ENCODE results near the gene ATRN. TPM values are rescaled to one million over a fixed set of nuclear protein-coding genes. Genes with fewer than 3 reads are reported as not detected.

The ATRN gene
- total and polyA plus RNA-seq, 4 donors = 4.2 to 38.5 (median 21.2) TPM

GRCh38 chr20:3622406-3622805 is 151.6 kb downstream of the ATRN start:
- H3K9ac ChIP-seq (ENCODE audit: insufficient read depth in 1 of 2, low read length in 2 of 2) = no peak overlapping the region
- H3K27me3 ChIP-seq (ENCODE audit: control insufficient read depth in 3 of 3, insufficient read depth in 3 of 3, low read length in 2 of 3) = no peaks in the 10 kb centered on the region
- 88 to 93% methylated on average over 4 of the region's 4 CpGs for WGBS, 2 donors
- no peak for DNase-seq
- H3K36me3 ChIP-seq (ENCODE audit: control insufficient read depth in 4 of 4, insufficient read depth in 4 of 4, low read length in 4 of 4) = peaks cover 0 to 10% (median 3%) of the 10 kb centered on the region in 4 donors
- ATAC-seq (ENCODE audit: insufficient read depth, low FRiP score) = no peak
- no peak overlapping the region for H3K4me3 ChIP-seq
- peaks cover 0 to 6% (median 0%) of the 10 kb centered on the region in 5 donors for H3K4me1 ChIP-seq (ENCODE audit: control insufficient read depth in 5 of 5, insufficient read depth in 5 of 5, low read length in 5 of 5)
- H3K27ac ChIP-seq (ENCODE audit: low read depth in 1 of 2, low read length in 1 of 2) = no peak overlapping the region
- H3K9me3 ChIP-seq (ENCODE audit: control insufficient read depth in 4 of 4, insufficient read depth in 3 of 4, low read length in 3 of 4) = no peaks in the 10 kb centered on the region
- no peak for TF ChIP-seq CTCF (IDR thresholded peaks at IDR 0.05; ENCODE audit: control extremely low read depth, extremely low read depth)

GRCh38 chr20:3627476-3627875 is 156.7 kb downstream of the ATRN start:
- Histone ChIP-seq H3K9ac (ENCODE audit: insufficient read depth in 1 of 2, low read length in 2 of 2) (no peak overlapping the region), H3K36me3 (ENCODE audit: control insufficient read depth in 4 of 4, insufficient read depth in 4 of 4, low read length in 4 of 4) (peaks cover 0 to 8% (median 4%) of the 10 kb centered on the region in 4 donors), H3K4me3 (no peak overlapping the region), H3K9me3 (ENCODE audit: control insufficient read depth in 4 of 4, insufficient read depth in 3 of 4, low read length in 3 of 4) (no peaks in the 10 kb centered on the region), H3K4me1 (ENCODE audit: control insufficient read depth in 5 of 5, insufficient read depth in 5 of 5, low read length in 5 of 5) (peaks cover 0 to 2% (median 0%) of the 10 kb centered on the region in 5 donors), H3K27ac (ENCODE audit: low read depth in 1 of 2, low read length in 1 of 2) (no peak overlapping the region), H3K27me3 (ENCODE audit: control insufficient read depth in 3 of 3, insufficient read depth in 3 of 3, low read length in 2 of 3) (no peaks in the 10 kb centered on the region)
- no peak for TF ChIP-seq CTCF (IDR thresholded peaks at IDR 0.05; ENCODE audit: control extremely low read depth, extremely low read depth)
- WGBS, 2 donors = 89 to 95% methylated on average over 2 of the region's 2 CpGs
- DNase-seq = no peak
- ATAC-seq (ENCODE audit: insufficient read depth, low FRiP score) = no peak

- Histone ChIP-seq H3K27me3 (ENCODE audit: control insufficient read depth in 3 of 3, insufficient read depth in 3 of 3, low read length in 2 of 3) (no peaks in the 10 kb centered on the region), H3K9ac (ENCODE audit: insufficient read depth in 1 of 2, low read length in 2 of 2) (no peak overlapping the region), H3K4me3 (no peak overlapping the region), H3K36me3 (ENCODE audit: control insufficient read depth in 4 of 4, insufficient read depth in 4 of 4, low read length in 4 of 4) (peaks cover 0 to 8% (median 6%) of the 10 kb centered on the region in 4 donors), H3K9me3 (ENCODE audit: control insufficient read depth in 4 of 4, insufficient read depth in 3 of 4, low read length in 3 of 4) (no peaks in the 10 kb centered on the region), H3K4me1 (ENCODE audit: control insufficient read depth in 5 of 5, insufficient read depth in 5 of 5, low read length in 5 of 5) (no peaks in the 10 kb centered on the region), H3K27ac (ENCODE audit: low read depth in 1 of 2, low read length in 1 of 2) (no peak overlapping the region)
- 87 to 89% methylated on average over 16 of the region's 16 CpGs for WGBS, 2 donors
- DNase-seq = no peak
- ATAC-seq (ENCODE audit: insufficient read depth, low FRiP score) = no peak
- TF ChIP-seq CTCF (IDR thresholded peaks at IDR 0.05; ENCODE audit: control extremely low read depth, extremely low read depth) = no peak
These were observed 157.9 kb downstream of the ATRN start for GRCh38 chr20:3628502-3629314.

Data from lung (tissue), 12 donors.